GM18505 (cell line): Measurements from ENCODE around the gene PLCB4.

Experiments used
- ATAC-seq: cut with Tn5 transposase; IDR thresholded peaks from one replicate; pipeline ENCODE4 v1.9.1; 2021; ENCODE audit not compliant: unreplicated experiment
- POLR2A ChIP-seq: IDR thresholded peaks from 4 replicates; pipeline ENCODE4 v1.6.1; 2011; ENCODE audit warnings: borderline replicate concordance; ENCODE audit not compliant: insufficient read depth, insufficient read length; ENCODE audit errors: extremely low read depth

PLCB4 gene

GRCh38 chr20:9427430-9428291, 358.8 kb downstream of the PLCB4 start:
- no peak for ATAC-seq

GRCh38 chr20:9428292-9428607, 359.4 kb downstream of the PLCB4 start:
- no peak for TF ChIP-seq POLR2A
- ATAC-seq = no peak

More at GRCh38 chr20:9427430-9428291, 358.8 kb downstream of the PLCB4 start:
- no peak for TF ChIP-seq POLR2A

GRCh38 chr20:9439806-9440205, 370.9 kb downstream of the PLCB4 start:
- no peak for ATAC-seq
- no peak for TF ChIP-seq POLR2A

- TF ChIP-seq POLR2A = no peak
- ATAC-seq = no peak
Observed at GRCh38 chr20:9440892-9441291, 372.0 kb downstream of the PLCB4 start.

GRCh38 chr20:9441948-9442347, 373.1 kb downstream of the PLCB4 start:
- TF ChIP-seq POLR2A = no peak
- ATAC-seq = no peak

- no peak for ATAC-seq
- TF ChIP-seq POLR2A = no peak
Observed at GRCh38 chr20:9442858-9443257, 374.0 kb downstream of the PLCB4 start.

- ATAC-seq = no peak
Observed at GRCh38 chr20:9444921-9445320, 376.0 kb downstream of the PLCB4 start.

GRCh38 chr20:9447182-9447581, 378.3 kb downstream of the PLCB4 start:
- ATAC-seq = no peak
- no peak for TF ChIP-seq POLR2A

More at GRCh38 chr20:9444921-9445320, 376.0 kb downstream of the PLCB4 start:
- no peak for TF ChIP-seq POLR2A

GRCh38 chr20:9453201-9453600, 384.3 kb downstream of the PLCB4 start:
- ATAC-seq = no peak
- TF ChIP-seq POLR2A = no peak

GRCh38 chr20:9454791-9455190, 385.9 kb downstream of the PLCB4 start:
- no peak for ATAC-seq
- TF ChIP-seq POLR2A = no peak

- ATAC-seq = no peak
- TF ChIP-seq POLR2A = no peak
Observed at GRCh38 chr20:9457136-9457535, 388.2 kb downstream of the PLCB4 start.

- no peak for ATAC-seq
- TF ChIP-seq POLR2A = no peak
Observed at GRCh38 chr20:9458138-9458796, 389.4 kb downstream of the PLCB4 start.

GRCh38 chr20:9460518-9460917, 391.6 kb downstream of the PLCB4 start:
- no peak for ATAC-seq
- no peak for TF ChIP-seq POLR2A

- ATAC-seq = no peak
- TF ChIP-seq POLR2A = no peak
Observed at GRCh38 chr20:9467995-9468394, 399.1 kb downstream of the PLCB4 start.
